ENCODE results near the gene LTBR. TPM values are rescaled to one million over a fixed set of nuclear protein-coding genes. Genes with fewer than 3 reads are reported as not detected.

LTBR gene
- total and polyA plus RNA-seq, 10 of the 15 experiments (the other 5 are each of a cell fraction or from before 2014, with no cell fraction given), result 0.24 to 0.44 TPM; not detected in 8

- ChIA-PET CTCF (no interaction called here), SMC1A (ENCODE audit: uncharacterized antibody, unreplicated experiment) (interaction anchor here (0.8 kb wide), 1 partner anchor 31 kb away, joined by 4 read pairs; no protein-coding TSS in a partner anchor), RAD21 (ENCODE audit: unreplicated experiment) (no interaction called here), POLR2A (interaction anchor here (0.5 kb wide), 1 partner anchor 13 kb away, joined by 3 read pairs; no protein-coding TSS in a partner anchor)
- no peaks in the 10 kb centered on the region for H3K9me3 ChIP-seq (replicated peaks; ENCODE audit: control insufficient read depth, insufficient read depth, low read length)
- FAIRE-seq, result no peak
- H3K9ac ChIP-seq (ENCODE audit: control insufficient read depth, insufficient read depth, low read length), result no peak overlapping the region
- H3K36me3 ChIP-seq (ENCODE audit: control insufficient read depth in 2 of 2, insufficient read depth in 2 of 2, low read length in 1 of 2), result no peaks in the 10 kb centered on the region
- no peak overlapping the region for H3K4me2 ChIP-seq (ENCODE audit: control insufficient read depth, insufficient read depth)
- no peak overlapping the region for H3K27ac ChIP-seq (ENCODE audit: control insufficient read depth, insufficient read depth)
- no TSS peak for BruUV-seq (replicated peaks)
- no peak for TF ChIP-seq SP1 (IDR thresholded peaks at IDR 0.05; ENCODE audit: low read depth, low read length)
- TF ChIP-seq CREM (IDR thresholded peaks at IDR 0.05; ENCODE audit: low read depth), result no peak
- no peak for TF ChIP-seq NFYB (IDR thresholded peaks at IDR 0.05; ENCODE audit: insufficient read depth, low read depth, low read length)
- DNase-seq (ENCODE audit: low read depth, low spot score), result no peak
- H3K4me3 ChIP-seq, result no peak overlapping the region
- 36% methylated on average over 9 of the region's 9 CpGs for WGBS (ENCODE audit: insufficient coverage, insufficient replicate concordance, low lambda C conversion rate, missing lambda C conversion rate)
- no peaks in the 10 kb centered on the region for H4K20me1 ChIP-seq (ENCODE audit: control insufficient read depth, insufficient read depth)
- ATAC-seq, result no peak
- H3K4me1 ChIP-seq (ENCODE audit: control insufficient read depth, insufficient read depth, low read length), result peaks cover 13% of the 10 kb centered on the region; the same call in 1 of the 2 replicates
- peaks cover 0 to 2% of the 10 kb centered on the region in 2 experiments; a peak in 2 of 4 replicates for H3K27me3 ChIP-seq (replicated peaks in 1 of 2; ENCODE audit: control insufficient read depth in 2 of 2, insufficient read depth in 2 of 2, low read length in 1 of 2)
- intact Hi-C loops (cut with micrococcal nuclease; ENCODE audit: unreplicated experiment) (no loop called here), in situ Hi-C loops (cut with MboI) (no loop called here)
- H3K79me2 ChIP-seq (ENCODE audit: control insufficient read depth, insufficient read depth, low read length), result no peaks in the 10 kb centered on the region
- no peak overlapping the region for H2AFZ ChIP-seq (ENCODE audit: control insufficient read depth, low read depth, low read length)
These were observed 13.9 kb upstream of the LTBR start for GRCh38 chr12:6369916-6370575.

DNA sequence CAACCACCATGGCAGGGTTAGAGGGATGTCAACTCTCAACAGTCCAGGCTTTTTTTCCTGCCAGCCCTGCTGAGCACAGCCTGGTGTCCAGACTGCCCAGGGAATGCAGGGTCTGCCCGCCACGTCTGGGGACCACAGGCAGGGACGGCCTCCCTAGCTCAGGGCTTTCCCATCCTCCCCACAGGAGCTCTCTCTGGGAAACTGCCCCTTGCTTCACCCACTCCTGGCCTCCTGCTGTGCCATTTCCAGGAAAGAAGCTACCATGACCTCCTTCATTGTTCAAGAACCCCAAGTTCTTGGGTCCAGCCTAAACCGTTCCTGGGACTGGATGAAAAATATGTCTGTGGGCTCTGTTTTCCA is 13.4 kb upstream of the LTBR start:
- Histone ChIP-seq H4K20me1 (ENCODE audit: control insufficient read depth, insufficient read depth) (no peaks in the 10 kb centered on the region), H3K27ac (ENCODE audit: control insufficient read depth, insufficient read depth) (no peak overlapping the region), H3K4me1 (ENCODE audit: control insufficient read depth, insufficient read depth, low read length) (peaks cover 13% of the 10 kb centered on the region; the same call in 1 of the 2 replicates), H3K79me2 (ENCODE audit: control insufficient read depth, insufficient read depth, low read length) (no peaks in the 10 kb centered on the region), H3K4me3 (no peak overlapping the region), H3K9me3 (replicated peaks; ENCODE audit: control insufficient read depth, insufficient read depth, low read length) (no peaks in the 10 kb centered on the region), H3K27me3 (replicated peaks in 1 of 2; ENCODE audit: control insufficient read depth in 2 of 2, insufficient read depth in 2 of 2, low read length in 1 of 2) (peaks cover 0 to 2% of the 10 kb centered on the region in 2 experiments; a peak in 2 of 4 replicates), H3K36me3 (ENCODE audit: control insufficient read depth in 2 of 2, insufficient read depth in 2 of 2, low read length in 1 of 2) (no peaks in the 10 kb centered on the region), H3K9ac (ENCODE audit: control insufficient read depth, insufficient read depth, low read length) (no peak overlapping the region), H2AFZ (ENCODE audit: control insufficient read depth, low read depth, low read length) (no peak overlapping the region), H3K4me2 (ENCODE audit: control insufficient read depth, insufficient read depth) (no peak overlapping the region)
- intact Hi-C loops (cut with micrococcal nuclease; ENCODE audit: unreplicated experiment), result no loop called here
- no TSS peak for BruUV-seq (replicated peaks)
- no peak for DNase-seq (ENCODE audit: low read depth, low spot score)
- in situ Hi-C loops (cut with MboI), result no loop called here
- 29% methylated on average over 4 of the region's 4 CpGs for WGBS (ENCODE audit: insufficient coverage, insufficient replicate concordance, low lambda C conversion rate, missing lambda C conversion rate)
- ATAC-seq, result no peak
- ChIA-PET CTCF (no interaction called here), SMC1A (ENCODE audit: uncharacterized antibody, unreplicated experiment) (no interaction called here), RAD21 (ENCODE audit: unreplicated experiment) (no interaction called here), POLR2A (no interaction called here)
- FAIRE-seq, result no peak
- no peak for TF ChIP-seq ASH2L (IDR thresholded peaks at IDR 0.05; ENCODE audit: borderline replicate concordance, low read depth)
- no peak for TF ChIP-seq ETV6 (conservative IDR thresholded peaks at IDR 0.05 in 1 of 2, IDR thresholded peaks at IDR 0.05 in 1 of 2; ENCODE audit: borderline replicate concordance in 1 of 2, low read depth in 1 of 2)
- TF ChIP-seq BMI1 (IDR thresholded peaks at IDR 0.05; ENCODE audit: borderline replicate concordance), result no peak
- TF ChIP-seq, protein P1, sequence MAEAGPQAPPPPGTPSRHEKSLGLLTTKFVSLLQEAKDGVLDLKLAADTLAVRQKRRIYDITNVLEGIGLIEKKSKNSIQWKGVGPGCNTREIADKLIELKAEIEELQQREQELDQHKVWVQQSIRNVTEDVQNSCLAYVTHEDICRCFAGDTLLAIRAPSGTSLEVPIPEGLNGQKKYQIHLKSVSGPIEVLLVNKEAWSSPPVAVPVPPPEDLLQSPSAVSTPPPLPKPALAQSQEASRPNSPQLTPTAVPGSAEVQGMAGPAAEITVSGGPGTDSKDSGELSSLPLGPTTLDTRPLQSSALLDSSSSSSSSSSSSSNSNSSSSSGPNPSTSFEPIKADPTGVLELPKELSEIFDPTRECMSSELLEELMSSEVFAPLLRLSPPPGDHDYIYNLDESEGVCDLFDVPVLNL (IDR thresholded peaks at IDR 0.05; ENCODE audit: low read depth, low read length), result no peak
- TF ChIP-seq CUX1 (IDR thresholded peaks at IDR 0.05; ENCODE audit: insufficient replicate concordance, low read depth, low read length), result no peak

Measured in GM12878 (cell line).